SH-SY5Y (cell line): ENCODE measurements around the gene TCP11.

Source experiments
- GATA2 ChIP-seq: IDR thresholded peaks from 2 replicates; pipeline ENCODE4 v1.6.1; 2011; ENCODE audit warnings: mild to moderate bottlenecking, low read depth, low read length
- GATA3 ChIP-seq: IDR thresholded peaks from 2 replicates; pipeline ENCODE4 v1.6.1; 2011; ENCODE audit warnings: low read depth, mild to moderate bottlenecking, low read length, moderate library complexity

DNA sequence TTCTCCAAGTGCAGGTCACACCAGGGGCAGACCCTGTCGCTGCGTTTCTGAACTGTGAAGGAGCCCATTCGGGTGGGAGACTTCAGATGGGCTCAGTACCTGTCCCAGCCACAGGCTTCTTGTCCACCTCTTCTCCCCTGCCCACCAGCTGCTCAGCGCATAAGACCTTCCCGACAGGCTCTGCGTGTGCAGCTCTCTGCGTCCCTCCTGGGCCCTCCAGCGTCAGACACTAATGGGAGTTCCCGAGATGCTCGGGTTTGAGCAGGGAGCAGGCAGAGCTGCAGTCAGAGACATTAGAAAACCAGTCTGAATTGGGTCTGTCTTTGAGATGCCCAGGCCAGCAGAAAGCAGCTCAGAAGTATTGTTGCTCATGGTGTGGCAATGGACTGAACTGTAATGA, 50.4 kb downstream of the TCP11 start:
- TF ChIP-seq GATA2: no peak
- no peak for TF ChIP-seq GATA3
